Loucy (cell line): ENCODE results near the gene HSD17B14.

Experiments used
- EZH2phosphoT487 ChIP-seq: fragments of 200-600 bp; IDR thresholded peaks from 2 replicates; pipeline ENCODE4 v1.6.1; 2018; ENCODE audit warnings: antibody characterized with exemption, mild to moderate bottlenecking, moderate library complexity, borderline replicate concordance
- TF ChIP-seq, protein P1 (sequence below): fragments of 200-600 bp; sonication (generic); conservative IDR thresholded peaks from 2 replicates; pipeline ENCODE4 v1.5.1; 2014; ENCODE audit warnings: mild to moderate bottlenecking, antibody characterized with exemption, low read length

DNA sequence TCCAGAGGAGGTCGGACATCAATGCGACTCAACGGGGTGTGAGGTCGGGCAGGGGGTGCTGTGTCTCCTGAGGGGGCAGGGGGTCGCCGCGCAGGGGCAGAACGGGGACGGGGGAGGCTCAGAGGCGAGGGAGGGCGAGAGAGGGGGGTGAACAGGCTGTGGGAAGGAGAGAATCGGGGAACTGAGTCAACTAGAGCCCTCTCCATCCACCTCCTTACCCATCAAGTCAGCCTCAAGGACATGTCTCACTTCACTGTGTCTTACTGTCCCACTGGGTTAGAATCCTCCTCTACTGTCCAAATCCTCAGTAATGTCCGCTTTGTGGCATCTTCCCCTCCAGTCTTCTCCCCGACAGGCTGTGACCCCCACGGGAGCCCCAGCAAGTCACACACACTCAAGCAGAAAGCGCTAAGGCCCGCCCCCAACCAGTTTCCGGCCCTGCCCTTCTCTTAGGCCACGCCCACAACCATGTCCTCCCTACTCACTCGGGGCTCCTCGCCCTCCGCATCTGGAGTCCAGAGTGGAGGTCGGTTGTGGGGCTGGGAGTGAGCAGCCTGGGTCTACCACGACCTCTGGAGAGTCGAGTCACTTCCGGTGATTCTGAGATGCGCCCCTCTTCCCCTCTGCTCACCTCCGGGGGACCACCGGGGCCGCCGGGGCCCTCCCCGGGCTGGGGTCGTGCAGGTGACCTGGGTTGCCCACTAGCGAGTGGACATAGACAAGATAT, 22.9 kb upstream of the HSD17B14 start:
- TF ChIP-seq, protein P1, sequence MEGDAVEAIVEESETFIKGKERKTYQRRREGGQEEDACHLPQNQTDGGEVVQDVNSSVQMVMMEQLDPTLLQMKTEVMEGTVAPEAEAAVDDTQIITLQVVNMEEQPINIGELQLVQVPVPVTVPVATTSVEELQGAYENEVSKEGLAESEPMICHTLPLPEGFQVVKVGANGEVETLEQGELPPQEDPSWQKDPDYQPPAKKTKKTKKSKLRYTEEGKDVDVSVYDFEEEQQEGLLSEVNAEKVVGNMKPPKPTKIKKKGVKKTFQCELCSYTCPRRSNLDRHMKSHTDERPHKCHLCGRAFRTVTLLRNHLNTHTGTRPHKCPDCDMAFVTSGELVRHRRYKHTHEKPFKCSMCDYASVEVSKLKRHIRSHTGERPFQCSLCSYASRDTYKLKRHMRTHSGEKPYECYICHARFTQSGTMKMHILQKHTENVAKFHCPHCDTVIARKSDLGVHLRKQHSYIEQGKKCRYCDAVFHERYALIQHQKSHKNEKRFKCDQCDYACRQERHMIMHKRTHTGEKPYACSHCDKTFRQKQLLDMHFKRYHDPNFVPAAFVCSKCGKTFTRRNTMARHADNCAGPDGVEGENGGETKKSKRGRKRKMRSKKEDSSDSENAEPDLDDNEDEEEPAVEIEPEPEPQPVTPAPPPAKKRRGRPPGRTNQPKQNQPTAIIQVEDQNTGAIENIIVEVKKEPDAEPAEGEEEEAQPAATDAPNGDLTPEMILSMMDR: no peak
- no peak for TF ChIP-seq EZH2phosphoT487
